NK-92 treated with Interleukin-12 subunit alpha and Interleukin-12 subunit beta, amount 100 ng/mL, for 24 hours (cell line): ENCODE measurements around the gene PDE6A.

Experiments
- DNase-seq: peaks from one replicate; lab custom pipeline; 2025; lab: John Stamatoyannopoulos, UW

The PDE6A gene

GRCh38 chr5:149944666-149945065 is at the start of gene PDE6A:
TSS of gene PDE6A (minus strand) at chr5:149944793. CDS start at chr5:149944673, 120 bp downstream.
- DNase-seq, result no peak

- DNase-seq, result no peak
Observed at GRCh38 chr5:149993471-149993870, 48.9 kb upstream of the PDE6A start.

GRCh38 chr5:149990518-149991376 is 46.2 kb upstream of the PDE6A start:
- no peak for DNase-seq

- DNase-seq, result no peak
Observed at GRCh38 chr5:149988126-149988525, 43.5 kb upstream of the PDE6A start.

- DNase-seq, result no peak
Observed at GRCh38 chr5:149982505-149982904, 37.9 kb upstream of the PDE6A start.

GRCh38 chr5:149981206-149981605 is 36.6 kb upstream of the PDE6A start:
- no peak for DNase-seq

GRCh38 chr5:149979896-149980295 is 35.3 kb upstream of the PDE6A start:
- DNase-seq, result no peak

GRCh38 chr5:149975409-149975808 is 30.8 kb upstream of the PDE6A start:
- DNase-seq, result no peak

GRCh38 chr5:149969181-149969930 is 24.8 kb upstream of the PDE6A start:
- no peak for DNase-seq

GRCh38 chr5:149966946-149967345 is 22.4 kb upstream of the PDE6A start:
- DNase-seq, result no peak

- no peak for DNase-seq
Observed at GRCh38 chr5:149963729-149964128, 19.1 kb upstream of the PDE6A start.

GRCh38 chr5:149962601-149963300 is 18.2 kb upstream of the PDE6A start:
- no peak for DNase-seq

GRCh38 chr5:149961957-149962409 is 17.4 kb upstream of the PDE6A start:
- no peak for DNase-seq

GRCh38 chr5:149961186-149961685 is 16.6 kb upstream of the PDE6A start:
- no peak for DNase-seq

- DNase-seq, result peak; percentile 97
Observed at GRCh38 chr5:149960272-149961185, 15.9 kb upstream of the PDE6A start, which contains the start of gene SLC26A2. TSS of gene SLC26A2 (plus strand) at chr5:149960758. CDS start at chr5:149977653, 16,895 bp downstream.

GRCh38 chr5:149959406-149960236 is 15.0 kb upstream of the PDE6A start:
- DNase-seq, result no peak

- DNase-seq, result no peak
Observed at GRCh38 chr5:149957855-149958254, 13.3 kb upstream of the PDE6A start.

GRCh38 chr5:149956685-149957084 is 12.1 kb upstream of the PDE6A start:
- no peak for DNase-seq

- DNase-seq, result no peak
Observed at GRCh38 chr5:149954798-149955197, 10.2 kb upstream of the PDE6A start.
